B cell (primary cell): Measurements from ENCODE around the gene PARVA. TPM values are rescaled to one million over a fixed set of nuclear protein-coding genes. Genes with fewer than 3 reads are reported as not detected.
"Not testable (repeated sequence)": the region's sequence is repeated elsewhere in the genome, so short reads cannot be mapped to it uniquely, and the experiment has no call there.

Experiments
- ATAC-seq: fragments of 200-7000 bp; cut with Tn5 transposase; one replicate; pipeline ENCODE4 v1.10.0; 2021; ENCODE audit warnings: low read depth, mild to moderate bottlenecking, moderate number of reproducible peaks, moderate library complexity
- CTCF ChIA-PET: fragments of 350-600 bp; sonication (Branson Sonifier 250); formaldehyde crosslinking; loops from one replicate; lab custom pipeline; 2021; ENCODE audit warnings: antibody characterized with exemption, inconsistent platforms; lab: Charles Lee
- POLR2A ChIA-PET: fragments of 350-600 bp; sonication (Branson Sonifier 250); formaldehyde crosslinking; loops from one replicate; lab custom pipeline; 2021; ENCODE audit warnings: antibody characterized with exemption; lab: Charles Lee
- DNase-seq: peaks from one replicate; pipeline ENCODE4 v3.0.0; 2013
- H2AFZ ChIP-seq: 2 replicates; pipeline ENCODE4 v1.6.1; 2012; ENCODE audit warnings: mild to moderate bottlenecking, low read depth, low read length; ENCODE audit not compliant: insufficient read depth, poor library complexity, severe bottlenecking
- H3K27ac ChIP-seq, 2 donors: 1 replicate in 1 of 2; 2 replicates in 1 of 2; pipeline ENCODE4 v1.5.1; 2012 to 2013; ENCODE audit warnings: low read length in 2 of 2, mild to moderate bottlenecking in 2 of 2, moderate library complexity in 1 of 2
- H3K27me3 ChIP-seq, 4 experiments: fragments of 200-600 bp in 1 of 4; sonication (generic) in 1 of 4; replicated peaks in 1 of 4; 1 replicate in 2 of 4; 2 replicates in 2 of 4; pipeline versions ENCODE4 v1.6.1 to v1.7.0; 2013 to 2016; ENCODE audit warnings: low read length in 3 of 4, mild to moderate bottlenecking in 2 of 4, mixed read lengths in 1 of 4, moderate library complexity in 1 of 4; ENCODE audit not compliant: insufficient read depth in 4 of 4, control insufficient read depth in 3 of 4; ENCODE audit errors: control extremely low read depth in 1 of 4
- H3K36me3 ChIP-seq, 2 experiments: replicated peaks in 1 of 2; 1 replicate in 1 of 2; 2 replicates in 1 of 2; pipeline versions ENCODE4 v1.6.1 to v1.7.1; 2013; ENCODE audit warnings: low read length in 1 of 2; ENCODE audit not compliant: insufficient read depth in 2 of 2, control insufficient read depth in 1 of 2; ENCODE audit errors: control extremely low read depth in 1 of 2, extremely low read depth in 1 of 2
- H3K4me1 ChIP-seq, 2 donors: fragments of 200-600 bp in 1 of 2; sonication (generic) in 1 of 2; 1 replicate in 1 of 2; 2 replicates in 1 of 2; pipeline versions ENCODE4 v1.5.1 to v1.6.1; 2013 to 2017; ENCODE audit warnings: low read length in 2 of 2; ENCODE audit not compliant: control insufficient read depth in 2 of 2, insufficient read depth in 2 of 2
- H3K4me2 ChIP-seq: replicated peaks from 2 replicates; pipeline ENCODE3; 2012; ENCODE audit warnings: mild to moderate bottlenecking, low read depth, low read length; ENCODE audit not compliant: poor library complexity, severe bottlenecking
- H3K4me3 ChIP-seq, 5 experiments: fragments of 200-600 bp in 1 of 5; sonication (generic) in 1 of 5; 1 replicate in 3 of 5; 2 replicates in 2 of 5; pipeline versions ENCODE4 v1.5.1 to v1.7.0; 2011 to 2016; ENCODE audit warnings: low read length in 4 of 5, mild to moderate bottlenecking in 4 of 5, low read depth in 2 of 5, control low read depth in 1 of 5, moderate library complexity in 1 of 5; ENCODE audit not compliant: insufficient read depth in 1 of 5; ENCODE audit errors: control extremely low read depth in 1 of 5, extremely low read depth in 1 of 5
- H3K79me2 ChIP-seq: fragments of 200-600 bp; sonication (generic); one replicate; pipeline ENCODE4 v1.6.0; 2016; ENCODE audit warnings: low read length; ENCODE audit not compliant: control insufficient read depth, insufficient read depth
- H3K9ac ChIP-seq: fragments of 200-600 bp; sonication (generic); 2 replicates; pipeline ENCODE4 v1.6.1; 2017; ENCODE audit warnings: mild to moderate bottlenecking, low read length, moderate library complexity
- H3K9me3 ChIP-seq, 3 donors: one replicate each; pipeline versions ENCODE4 v1.6.1 to v1.7.1; 2013; ENCODE audit warnings: low read length in 2 of 3; ENCODE audit not compliant: control insufficient read depth in 2 of 3, insufficient read depth in 1 of 3; ENCODE audit errors: control extremely low read depth in 1 of 3
- H4K20me1 ChIP-seq: 2 replicates; pipeline ENCODE4 v1.6.0; 2012; ENCODE audit warnings: mild to moderate bottlenecking, low read length; ENCODE audit not compliant: insufficient read depth, control insufficient read depth, poor library complexity, severe bottlenecking
- H3K27ac Mint-ChIP-seq: one replicate; pipeline ENCODE4 v1.8.0; 2021; ENCODE audit warnings: mixed read lengths
- H3K27me3 Mint-ChIP-seq: one replicate; pipeline ENCODE4 v1.8.0; 2021; ENCODE audit warnings: mixed read lengths
- H3K4me1 Mint-ChIP-seq: one replicate; pipeline ENCODE4 v1.8.0; 2021; ENCODE audit warnings: mixed read lengths
- H3K4me3 Mint-ChIP-seq: one replicate; pipeline ENCODE4 v1.8.0; 2021; ENCODE audit warnings: mixed read lengths
- H3K9me3 Mint-ChIP-seq: one replicate; pipeline ENCODE4 v1.8.0; 2022; ENCODE audit warnings: mixed read lengths; ENCODE audit not compliant: insufficient read depth
- CTCF ChIP-seq: fragments of 200-600 bp; IDR thresholded peaks from one replicate; pipeline ENCODE4 v1.8.0; 2022; ENCODE audit warnings: antibody characterized with exemption, mild to moderate bottlenecking
- EZH2 ChIP-seq: IDR thresholded peaks from 2 replicates; pipeline ENCODE4 v1.6.1; 2012; ENCODE audit warnings: borderline replicate concordance, low read depth, mild to moderate bottlenecking, moderate library complexity, low read length; ENCODE audit not compliant: insufficient read depth, poor library complexity, severe bottlenecking
- WGBS: methylation state at CpG from one replicate; pipeline ENCODE4 v1.1.5; 2013; ENCODE audit warnings: missing lambda C conversion rate; ENCODE audit not compliant: insufficient coverage; 5-methylcytosine and 5-hydroxymethylcytosine counted together
- intact Hi-C: fragments of 100-400 bp; cut with micrococcal nuclease; formaldehyde crosslinking; loops from one replicate; pipeline ENCODE4 v1.10.0; 2022
- polyA plus RNA-seq: library from polyadenylated mRNA; depleted of rRNA; stranded (reverse); fragments of >200 nt; gene quantifications from 2 replicates; pipeline ENCODE4 v1.2.3, GENCODE V29; 2012
- total RNA-seq, 2 donors: library from RNA; stranded (reverse); fragments of 120-200 nt in 1 of 2; gene quantifications; 1 replicate in 1 of 2; 2 replicates in 1 of 2; pipeline versions ENCODE4 v1.2.3 to v1.2.4, GENCODE V29; 2013 to 2022

PARVA gene
- total and polyA plus RNA-seq, 2 donors (not counting 1 experiment from before 2014, with no cell fraction given) = not detected

DNA sequence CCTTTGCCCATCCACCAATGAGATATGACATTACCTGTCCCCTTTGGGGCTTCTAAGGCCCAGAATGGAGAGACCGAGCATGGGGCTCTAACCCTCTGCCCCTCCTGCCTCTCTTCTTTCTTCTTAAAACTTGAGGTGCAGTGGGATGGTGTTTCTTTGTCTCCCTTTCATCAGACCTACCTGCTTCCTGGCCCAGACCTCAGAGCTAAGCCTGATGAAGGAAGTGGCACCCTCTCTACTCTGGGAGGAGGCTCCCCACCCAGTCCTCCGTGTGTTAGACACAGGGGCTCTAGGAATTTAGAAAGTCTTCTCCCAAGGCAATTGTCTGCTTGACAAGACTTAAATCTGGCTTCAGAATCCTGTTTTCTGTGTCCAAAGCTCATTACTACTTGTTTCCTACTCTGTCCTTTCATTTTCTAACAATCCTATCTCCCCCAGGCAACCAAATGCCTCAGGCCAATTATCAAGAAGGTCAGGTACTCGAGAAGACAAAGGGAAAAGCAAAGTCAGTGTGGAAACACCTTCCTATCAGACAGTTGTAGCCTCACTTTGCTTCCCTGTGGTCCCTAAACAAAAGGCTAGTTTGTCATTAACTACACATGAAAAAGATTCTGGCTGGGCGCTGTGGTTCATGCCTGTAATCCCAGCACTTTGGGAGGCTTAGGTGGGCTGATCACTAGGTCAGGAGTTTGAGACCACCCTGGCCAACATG lies 20.3 kb upstream of the PARVA start:
- CTCF ChIA-PET = interaction anchor here (1.0 kb wide), 1 partner anchor 7 kb away, joined by 3 read pairs; no protein-coding TSS in a partner anchor
- Histone ChIP-seq H3K4me1 (no peaks in the 10 kb centered on the region), H2AFZ (no peak overlapping the region), H3K27ac (no peak overlapping the region), H3K4me3 (no peak overlapping the region), H3K27me3 (no peaks in the 10 kb centered on the region), H3K36me3 (no peaks in the 10 kb centered on the region), H4K20me1 (no peaks in the 10 kb centered on the region), H3K9ac (no peak overlapping the region), H3K9me3 (no peaks in the 10 kb centered on the region), H3K4me2 (no peak overlapping the region), H3K79me2 (no peaks in the 10 kb centered on the region)
- DNase-seq (no peak), ATAC-seq (no peak)
- Mint-ChIP-seq H3K4me3 (no peak overlapping the region), H3K4me1 (no peaks in the 10 kb centered on the region), H3K27ac (no peak overlapping the region), H3K9me3 (no peaks in the 10 kb centered on the region), H3K27me3 (peaks cover 20% of the 10 kb centered on the region)
- TF ChIP-seq CTCF (no peak), EZH2 (no peak)
- WGBS = 78% methylated on average over 2 of the region's 4 CpGs
- POLR2A ChIA-PET = no interaction called here
- intact Hi-C loops = no loop called here

DNA sequence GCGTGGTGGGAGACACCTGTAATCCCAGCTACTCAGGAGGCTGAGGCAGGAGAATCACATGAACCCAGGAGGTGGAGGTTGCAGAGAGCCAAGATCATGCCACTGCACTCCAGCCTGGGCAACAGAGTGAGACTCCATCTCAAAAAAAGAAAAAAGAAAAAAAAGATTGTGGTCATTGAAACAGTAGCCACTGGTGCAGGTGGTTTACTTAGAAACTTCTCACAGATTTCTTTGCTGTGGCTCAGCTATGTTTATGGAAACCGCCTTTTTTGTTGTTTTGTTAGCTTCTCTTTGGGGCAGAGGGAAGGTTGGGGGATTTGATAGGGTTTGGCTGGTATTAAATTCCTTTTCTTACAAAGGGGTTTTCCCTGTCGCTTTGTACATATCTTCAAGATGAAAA lies 19.7 kb upstream of the PARVA start:
- H4K20me1 ChIP-seq, H3K9ac ChIP-seq, H3K9me3 Mint-ChIP-seq, H3K4me3 ChIP-seq, H3K4me3 Mint-ChIP-seq, DNase-seq, H3K36me3 ChIP-seq, POLR2A ChIA-PET, H3K4me2 ChIP-seq, H3K27ac ChIP-seq, H3K79me2 ChIP-seq, H3K4me1 ChIP-seq, H3K27ac Mint-ChIP-seq, ATAC-seq, intact Hi-C loops, H3K27me3 ChIP-seq, H3K9me3 ChIP-seq, H3K4me1 Mint-ChIP-seq, H2AFZ ChIP-seq: not testable (repeated sequence)
- WGBS = 80% methylated on average over 1 of the region's 3 CpGs
- CTCF ChIA-PET = interaction anchor here (1.0 kb wide), 1 partner anchor 8 kb away, joined by 3 read pairs; no protein-coding TSS in a partner anchor
- H3K27me3 Mint-ChIP-seq = peaks cover 20% of the 10 kb centered on the region
